ENCODE results near the gene SPATA3. TPM values are rescaled to one million over a fixed set of nuclear protein-coding genes. Genes with fewer than 3 reads are reported as not detected.
A peak's percentile ranks its signal among the peaks of the same experiment; 100 is the strongest.

The SPATA3 gene
- total and polyA plus RNA-seq, 2 of the 13 experiments (the other 11 are each of a cell fraction or from before 2014, with no cell fraction given): not detected

GRCh38 chr2:231039821-231040364 lies 44.0 kb downstream of the SPATA3 start (continued):
- TF ChIP-seq ZNF660 (CRISPR knock-in tag; IDR thresholded peaks at IDR 0.05; ENCODE audit: borderline replicate concordance, low read depth): no peak
- peak; percentile 60; the same call in 1 of the 2 replicates for TF ChIP-seq HDAC2 (CRISPR knock-in tag; IDR thresholded peaks at IDR 0.05)
- TF ChIP-seq SNAPC4 (CRISPR knock-in tag; IDR thresholded peaks at IDR 0.05): no peak
- TF ChIP-seq ZBTB8A (CRISPR knock-in tag; IDR thresholded peaks at IDR 0.05; ENCODE audit: borderline replicate concordance, low read depth): no peak
- no peak for TF ChIP-seq ZNF34 (CRISPR knock-in tag; IDR thresholded peaks at IDR 0.05; ENCODE audit: borderline replicate concordance)
- no peak for TF ChIP-seq AGO1 (IDR thresholded peaks at IDR 0.05; ENCODE audit: low read depth, low read length, poor library complexity, severe bottlenecking)
- peak; percentile 65; the same call in 1 of the 2 replicates for TF ChIP-seq ZNF121 (CRISPR knock-in tag; IDR thresholded peaks at IDR 0.05)
- no peak for TF ChIP-seq RFX5 (IDR thresholded peaks at IDR 0.05; ENCODE audit: low read depth, low read length)
- TF ChIP-seq DDIT3 (CRISPR knock-in tag; IDR thresholded peaks at IDR 0.05): no peak
- TF ChIP-seq NCOA1 (CRISPR knock-in tag; IDR thresholded peaks at IDR 0.05): no peak
- no peak for TF ChIP-seq SRY (CRISPR knock-in tag; IDR thresholded peaks at IDR 0.05)
- TF ChIP-seq ZNF674 (CRISPR knock-in tag; IDR thresholded peaks at IDR 0.05; ENCODE audit: low read depth): no peak
- no peak for TF ChIP-seq ZKSCAN5 (CRISPR knock-in tag; IDR thresholded peaks at IDR 0.05)
- TF ChIP-seq TFDP2 (CRISPR knock-in tag; IDR thresholded peaks at IDR 0.05): 0 out of 2 replicates have a peak, but pooled peaks have one; percentile 23
- no peak for TF ChIP-seq BRCA1 (CRISPR knock-in tag; IDR thresholded peaks at IDR 0.05)
- TF ChIP-seq BRF2 (CRISPR knock-in tag; IDR thresholded peaks at IDR 0.05): no peak
- no peak for TF ChIP-seq FOXP1 (IDR thresholded peaks at IDR 0.05)
- TF ChIP-seq FOXP1 (CRISPR knock-in tag; IDR thresholded peaks at IDR 0.05): peak; percentile 5; the same call in 1 of the 2 replicates
- no peak for TF ChIP-seq ZNF510 (CRISPR knock-in tag; IDR thresholded peaks at IDR 0.05; ENCODE audit: low read depth)
- peak; percentile 84 for TF ChIP-seq SP5 (CRISPR knock-in tag; IDR thresholded peaks at IDR 0.05; ENCODE audit: borderline replicate concordance, low read depth)
- peak; percentile 78; the same call in 1 of the 2 replicates for TF ChIP-seq RXRA (CRISPR knock-in tag; IDR thresholded peaks at IDR 0.05)
- TF ChIP-seq SRSF4 (IDR thresholded peaks at IDR 0.05; ENCODE audit: low read depth, low read length, poor library complexity, severe bottlenecking): no peak
- TF ChIP-seq ZNF263 (CRISPR knock-in tag; IDR thresholded peaks at IDR 0.05): peak; percentile 44
- no peak for TF ChIP-seq ZNF232 (CRISPR knock-in tag; IDR thresholded peaks at IDR 0.05; ENCODE audit: borderline replicate concordance)
